SU-DHL-6 (cell line): Measurements from ENCODE around the gene CSNK1A1.
"Not testable (repeated sequence)": the region's sequence is repeated elsewhere in the genome, so short reads cannot be mapped to it uniquely, and the experiment has no call there.

Source experiments
- H2AFZ ChIP-seq: fragments of 200-600 bp; sonication (generic); 2 replicates; pipeline ENCODE4 v1.6.1; 2014; ENCODE audit warnings: low read depth, mild to moderate bottlenecking, moderate library complexity, mixed read lengths, antibody characterized with exemption, low read length; ENCODE audit not compliant: severe bottlenecking
- H3F3A ChIP-seq: fragments of 200-600 bp; shearing (Covaris generic); 2 replicates; pipeline ENCODE4 v1.6.0; 2016; ENCODE audit warnings: antibody characterized with exemption, mild to moderate bottlenecking; ENCODE audit not compliant: insufficient read depth
- H3K27ac ChIP-seq: fragments of 200-600 bp; sonication (generic); 2 replicates; pipeline ENCODE4 v1.5.1; 2016; ENCODE audit warnings: low read depth, mild to moderate bottlenecking, low read length, moderate library complexity, mixed read lengths
- H3K27me3 ChIP-seq: fragments of 200-600 bp; sonication (generic), shearing (Covaris generic); 2 replicates; pipeline ENCODE4 v1.6.0; 2014; ENCODE audit warnings: mild to moderate bottlenecking, low read length
- H3K36me3 ChIP-seq: fragments of 200-600 bp; sonication (generic); 2 replicates; pipeline ENCODE4 v1.6.1; 2014; ENCODE audit warnings: mild to moderate bottlenecking, low read length, mixed read lengths
- H3K4me2 ChIP-seq: fragments of 300-600, 200-600 bp; shearing (Covaris generic), sonication (generic); 2 replicates; pipeline ENCODE4 v1.6.0; 2014; ENCODE audit warnings: low read length, low read depth, mild to moderate bottlenecking; ENCODE audit not compliant: poor library complexity, severe bottlenecking
- H3K4me3 ChIP-seq: fragments of 200-600 bp; sonication (generic); 2 replicates; pipeline ENCODE4 v1.5.1; 2014; ENCODE audit warnings: antibody characterized with exemption, low read length, mild to moderate bottlenecking, mixed read lengths; ENCODE audit not compliant: insufficient read depth, poor library complexity, severe bottlenecking
- H3K79me2 ChIP-seq: fragments of 200-600 bp; sonication (generic); 2 replicates; pipeline ENCODE4 v1.6.1; 2014; ENCODE audit warnings: mild to moderate bottlenecking, low read length, moderate library complexity; ENCODE audit not compliant: insufficient read depth
- H3K9ac ChIP-seq: fragments of 200-600 bp; sonication (generic); 2 replicates; pipeline ENCODE4 v1.7.0; 2014; ENCODE audit warnings: mild to moderate bottlenecking, low read length
- H3K9me2 ChIP-seq: fragments of 200-600 bp; sonication (generic); replicated peaks from 2 replicates; pipeline ENCODE4 v1.6.1; 2014; ENCODE audit warnings: low read length; ENCODE audit not compliant: insufficient read depth
- H3K9me3 ChIP-seq: fragments of 200-600 bp; sonication (generic); 2 replicates; pipeline ENCODE4 v1.6.1; 2014; ENCODE audit warnings: low read length, mixed read lengths; ENCODE audit not compliant: insufficient read depth
- H4K20me1 ChIP-seq: fragments of 200-600 bp; sonication (generic); 2 replicates; pipeline ENCODE4 v1.6.1; 2014; ENCODE audit warnings: low read depth, mild to moderate bottlenecking, antibody characterized with exemption, low read length, moderate library complexity, mixed read lengths
- EZH2phosphoT487 ChIP-seq: fragments of 200-600 bp; sonication (generic), shearing (Covaris generic); conservative IDR thresholded peaks from 2 replicates; pipeline ENCODE4 v1.6.1; 2018; ENCODE audit warnings: mild to moderate bottlenecking, antibody characterized with exemption, low read length, moderate library complexity, mixed read lengths
- TF ChIP-seq, protein P1 (sequence below): fragments of 200-600 bp; sonication (generic); IDR thresholded peaks from one replicate; pipeline ENCODE4 v1.5.1; 2017; ENCODE audit warnings: antibody characterized with exemption, mild to moderate bottlenecking, low read length, moderate library complexity; ENCODE audit not compliant: insufficient read depth, poor library complexity, severe bottlenecking

The CSNK1A1 gene

DNA sequence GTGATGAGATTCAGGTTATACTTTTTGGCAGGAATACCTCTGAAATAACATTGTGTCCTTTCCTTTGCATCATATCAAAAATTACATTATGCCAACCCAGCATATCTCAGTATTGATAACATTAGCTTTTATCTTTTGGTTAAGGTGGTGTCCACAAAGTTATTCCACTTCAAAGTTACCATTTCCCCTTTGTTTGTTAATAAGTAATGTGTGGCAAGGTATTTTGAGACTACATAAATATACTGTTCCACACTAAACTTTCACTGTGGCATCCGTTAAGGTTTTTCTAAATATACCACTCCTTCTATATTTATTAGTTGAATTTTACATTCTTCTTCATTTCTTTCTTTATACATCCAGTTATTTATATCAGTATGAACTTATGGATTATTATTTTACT, 16.0 kb upstream of the CSNK1A1 start:
- Histone ChIP-seq H3K4me3 (no peak overlapping the region), H3K4me2 (no peak overlapping the region), H3K27me3 (no peaks in the 10 kb centered on the region), H3K9me2 (no peaks in the 10 kb centered on the region), H3F3A (no peaks in the 10 kb centered on the region), H3K27ac (no peak overlapping the region), H2AFZ (no peak overlapping the region), H3K79me2 (no peaks in the 10 kb centered on the region), H3K9me3 (no peaks in the 10 kb centered on the region), H4K20me1 (no peaks in the 10 kb centered on the region), H3K9ac (no peak overlapping the region), H3K36me3 (no peaks in the 10 kb centered on the region)
- TF ChIP-seq, protein P1, sequence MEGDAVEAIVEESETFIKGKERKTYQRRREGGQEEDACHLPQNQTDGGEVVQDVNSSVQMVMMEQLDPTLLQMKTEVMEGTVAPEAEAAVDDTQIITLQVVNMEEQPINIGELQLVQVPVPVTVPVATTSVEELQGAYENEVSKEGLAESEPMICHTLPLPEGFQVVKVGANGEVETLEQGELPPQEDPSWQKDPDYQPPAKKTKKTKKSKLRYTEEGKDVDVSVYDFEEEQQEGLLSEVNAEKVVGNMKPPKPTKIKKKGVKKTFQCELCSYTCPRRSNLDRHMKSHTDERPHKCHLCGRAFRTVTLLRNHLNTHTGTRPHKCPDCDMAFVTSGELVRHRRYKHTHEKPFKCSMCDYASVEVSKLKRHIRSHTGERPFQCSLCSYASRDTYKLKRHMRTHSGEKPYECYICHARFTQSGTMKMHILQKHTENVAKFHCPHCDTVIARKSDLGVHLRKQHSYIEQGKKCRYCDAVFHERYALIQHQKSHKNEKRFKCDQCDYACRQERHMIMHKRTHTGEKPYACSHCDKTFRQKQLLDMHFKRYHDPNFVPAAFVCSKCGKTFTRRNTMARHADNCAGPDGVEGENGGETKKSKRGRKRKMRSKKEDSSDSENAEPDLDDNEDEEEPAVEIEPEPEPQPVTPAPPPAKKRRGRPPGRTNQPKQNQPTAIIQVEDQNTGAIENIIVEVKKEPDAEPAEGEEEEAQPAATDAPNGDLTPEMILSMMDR: no peak
- TF ChIP-seq EZH2phosphoT487: no peak

DNA sequence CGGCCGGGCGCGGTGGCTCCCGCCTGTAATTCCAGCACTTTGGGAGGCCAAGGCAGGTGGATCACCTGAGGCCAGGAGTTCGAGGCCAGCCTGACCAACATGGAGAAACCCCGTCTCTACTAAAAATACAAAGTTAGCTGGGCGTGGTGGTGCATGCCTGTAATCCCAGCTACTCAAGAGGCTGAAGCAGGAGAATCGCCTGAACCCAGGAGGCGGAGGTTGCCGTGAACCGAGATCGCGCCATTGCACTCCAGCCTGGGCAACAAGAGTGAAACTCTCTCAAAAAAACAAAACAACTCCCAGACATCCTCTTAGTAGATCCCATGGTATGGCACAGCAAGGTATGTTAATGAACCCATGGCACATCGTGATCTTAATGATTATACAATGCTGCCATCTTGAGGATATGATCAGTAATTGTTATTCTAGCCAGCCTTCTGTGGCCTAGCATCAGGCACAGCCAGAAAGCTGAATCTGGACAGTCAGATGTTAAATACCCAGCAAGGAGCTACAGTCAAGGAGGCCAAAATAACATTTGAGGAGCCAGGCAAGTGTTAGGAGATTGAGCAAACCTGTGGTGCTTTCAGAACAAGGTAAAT, 13.4 kb upstream of the CSNK1A1 start:
- H4K20me1 ChIP-seq, H3K27me3 ChIP-seq, H3K4me2 ChIP-seq, H3K9me3 ChIP-seq, H2AFZ ChIP-seq, H3K9ac ChIP-seq, H3K4me3 ChIP-seq, H3K79me2 ChIP-seq, H3K27ac ChIP-seq, H3K9me2 ChIP-seq, H3F3A ChIP-seq, H3K36me3 ChIP-seq: not testable (repeated sequence)
- TF ChIP-seq, protein P1: peak; percentile 39

DNA sequence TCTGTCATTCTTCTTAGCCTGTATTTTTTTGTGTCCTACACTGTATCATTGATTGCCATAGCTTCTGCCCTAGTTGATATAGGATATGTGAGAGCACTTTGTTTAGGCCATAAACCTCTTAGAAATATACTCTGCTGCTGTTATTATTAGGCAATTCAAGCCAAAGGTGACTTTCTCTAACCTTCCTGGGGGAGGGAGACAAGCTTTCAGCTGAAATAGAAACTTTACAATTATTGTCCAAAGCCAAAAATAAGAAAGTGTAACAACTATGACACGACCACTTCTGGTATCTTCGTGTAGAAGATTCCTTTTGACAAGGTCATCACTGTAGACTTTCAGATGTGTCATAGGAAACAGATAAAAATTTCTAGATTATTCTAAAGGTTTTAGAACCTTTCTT, 12.2 kb upstream of the CSNK1A1 start:
- H3K79me2 ChIP-seq: no peaks in the 10 kb centered on the region
- H3F3A ChIP-seq: no peaks in the 10 kb centered on the region
- no peak overlapping the region for H3K4me3 ChIP-seq
- H3K27me3 ChIP-seq: no peaks in the 10 kb centered on the region
- no peak overlapping the region for H3K4me2 ChIP-seq
- no peaks in the 10 kb centered on the region for H4K20me1 ChIP-seq
- no peak overlapping the region for H3K27ac ChIP-seq
- no peak for TF ChIP-seq EZH2phosphoT487
- TF ChIP-seq, protein P1: no peak
- H3K9me2 ChIP-seq: no peaks in the 10 kb centered on the region
- H3K9me3 ChIP-seq: no peaks in the 10 kb centered on the region
- no peak overlapping the region for H3K9ac ChIP-seq
- H2AFZ ChIP-seq: no peak overlapping the region
- H3K36me3 ChIP-seq: no peaks in the 10 kb centered on the region
